Breast epithelium (tissue), 3 donors: ENCODE data around the gene C1QTNF3.
"Not testable (repeated sequence)": the region's sequence is repeated elsewhere in the genome, so short reads cannot be mapped to it uniquely, and the experiment has no call there.

Source experiments
- CTCF ChIP-seq, 3 donors: fragments of 450-650 bp; IDR thresholded peaks; one replicate each; pipeline ENCODE4 v1.5.1; 2016 to 2017; ENCODE audit warnings: antibody characterized with exemption in 3 of 3, mild to moderate bottlenecking in 3 of 3, moderate library complexity in 3 of 3
- POLR2A ChIP-seq: fragments of 450-650 bp; IDR thresholded peaks from one replicate; pipeline ENCODE4 v1.6.1; 2016; ENCODE audit warnings: antibody characterized with exemption, mild to moderate bottlenecking, moderate library complexity
- POLR2AphosphoS5 ChIP-seq, 3 donors: sonication (generic); formaldehyde crosslinking; IDR thresholded peaks; one replicate each; pipeline ENCODE4 v1.6.1; 2017; ENCODE audit warnings: antibody characterized with exemption in 3 of 3

DNA sequence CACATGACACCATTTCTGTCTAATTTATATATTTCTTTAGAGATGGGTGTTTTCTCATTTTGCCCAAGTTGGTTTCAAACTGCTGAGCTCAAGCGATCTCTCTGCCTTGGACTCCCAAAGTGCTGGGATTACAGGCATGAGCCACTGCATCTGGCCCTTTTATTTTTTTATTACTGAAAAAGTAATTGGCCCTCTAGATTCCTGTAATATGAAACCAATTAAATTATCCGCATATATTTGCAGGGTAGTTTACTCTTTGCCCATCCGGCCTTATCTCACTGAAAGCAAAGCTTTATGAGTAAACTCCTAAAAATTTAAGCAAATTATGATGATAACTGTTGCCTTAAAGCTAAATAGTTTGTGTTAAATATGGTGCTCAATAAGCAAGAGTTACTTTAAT is 44.7 kb upstream of the C1QTNF3 start:
- TF ChIP-seq CTCF (IDR thresholded peaks at IDR 0.05); POLR2A; POLR2AphosphoS5 (IDR thresholded peaks at IDR 0.05): not testable (repeated sequence)
